Urinary bladder (tissue), 4 donors: ENCODE results near the gene ZEB2. TPM values are rescaled to one million over a fixed set of nuclear protein-coding genes. Genes with fewer than 3 reads are reported as not detected.

Experiments
- DNase-seq: peaks from one replicate; pipeline ENCODE4 v3.0.0-alpha.2; 2015; ENCODE audit errors: extremely low spot score
- H3K27ac ChIP-seq: one replicate; pipeline ENCODE4 v1.5.1; 2013; ENCODE audit warnings: low read depth, mild to moderate bottlenecking, moderate library complexity
- H3K36me3 ChIP-seq: one replicate; pipeline ENCODE4 v1.6.1; 2013; ENCODE audit warnings: mild to moderate bottlenecking, moderate library complexity; ENCODE audit not compliant: insufficient read depth
- H3K4me1 ChIP-seq: one replicate; pipeline ENCODE4 v1.6.1; 2013; ENCODE audit warnings: mild to moderate bottlenecking, moderate library complexity; ENCODE audit not compliant: insufficient read depth
- H3K4me3 ChIP-seq: one replicate; pipeline ENCODE4 v1.5.1; 2013; ENCODE audit warnings: low read depth, low read length
- WGBS: extraction: QIAGEN DNeasy Blood & Tissue Kit; methylation state at CpG from one replicate; pipeline ENCODE4 v1.1.7; 2013; 5-methylcytosine and 5-hydroxymethylcytosine counted together
- polyA plus RNA-seq: library from polyadenylated mRNA; stranded (reverse); fragments of 200-250 nt; gene quantifications from one replicate; pipeline ENCODE4 v1.2.3, GENCODE V29; 2013
- total RNA-seq: library from RNA; depleted of rRNA; stranded (reverse); fragments of >200 nt; gene quantifications from one replicate; pipeline ENCODE4 v1.2.3, GENCODE V29; 2014
- donor health status: healthy with polysubstance abuse.
- donor health status: healthy.

Gene ZEB2
- total and polyA plus RNA-seq, 2 donors = 66.7 to 307 TPM

DNA sequence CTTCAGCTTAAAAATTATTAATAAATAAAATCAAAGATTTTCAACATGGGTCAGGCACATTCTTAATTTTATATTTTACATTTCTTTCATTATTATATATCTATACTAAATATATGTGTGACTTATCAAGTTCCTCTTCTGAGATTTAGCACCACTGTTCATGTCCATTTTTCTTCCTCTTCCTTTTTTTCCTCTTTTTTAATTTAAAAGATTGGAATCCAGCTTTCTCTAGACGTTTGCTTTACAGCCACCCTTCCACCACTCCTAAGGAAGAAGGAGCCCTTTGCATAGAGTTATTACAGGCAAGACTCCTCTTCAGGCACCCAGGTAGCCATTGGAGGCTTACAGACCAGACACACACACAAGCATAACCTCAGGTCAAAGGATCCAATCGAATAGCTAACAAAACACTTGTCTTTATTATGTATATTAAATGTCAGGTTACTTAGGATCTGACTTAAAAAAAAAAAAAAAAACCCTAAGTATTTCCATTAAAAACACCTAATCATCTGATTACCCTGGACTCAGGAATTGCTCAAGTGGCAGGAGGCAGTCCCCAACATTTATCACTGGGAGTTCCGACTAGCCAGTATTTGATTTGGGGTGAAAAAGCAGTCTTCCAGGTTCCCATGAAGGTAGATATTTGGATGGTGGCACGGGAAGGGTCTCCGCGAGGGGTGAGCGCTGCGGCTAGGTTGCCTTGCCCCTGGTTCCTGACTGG, 2.4 kb upstream of the ZEB2 start:
- peak overlapping the region; percentile 68 for H3K27ac ChIP-seq
- 58% methylated on average over 8 of the region's 8 CpGs for WGBS
- H3K4me1 ChIP-seq = no peaks in the 10 kb centered on the region
- H3K36me3 ChIP-seq = no peaks in the 10 kb centered on the region
- no peak for DNase-seq
- H3K4me3 ChIP-seq = no peak overlapping the region

DNA sequence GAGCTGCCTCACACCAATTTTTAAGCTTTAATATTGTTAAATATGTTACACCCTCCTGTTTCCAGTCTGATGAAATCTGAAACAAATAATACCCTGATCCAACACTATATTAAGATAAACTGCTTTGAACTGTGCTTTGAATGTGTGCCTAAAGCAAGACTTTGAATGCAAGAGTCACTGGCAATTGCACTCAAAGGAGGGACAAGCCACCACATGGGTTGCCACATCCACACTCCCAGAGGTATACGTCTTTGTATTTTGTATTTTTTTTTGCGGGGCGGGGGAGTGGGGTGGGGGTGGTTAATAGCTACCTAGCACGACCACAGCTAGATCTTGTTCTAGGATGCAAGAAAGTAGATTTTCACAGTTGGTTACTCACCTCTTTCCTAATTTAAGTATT, 1.8 kb upstream of the ZEB2 start:
- Histone ChIP-seq H3K4me3 (no peak overlapping the region), H3K36me3 (no peaks in the 10 kb centered on the region), H3K4me1 (no peaks in the 10 kb centered on the region), H3K27ac (no peak overlapping the region)
- WGBS = 20% methylated on average over 4 of the region's 4 CpGs
- no peak for DNase-seq

DNA sequence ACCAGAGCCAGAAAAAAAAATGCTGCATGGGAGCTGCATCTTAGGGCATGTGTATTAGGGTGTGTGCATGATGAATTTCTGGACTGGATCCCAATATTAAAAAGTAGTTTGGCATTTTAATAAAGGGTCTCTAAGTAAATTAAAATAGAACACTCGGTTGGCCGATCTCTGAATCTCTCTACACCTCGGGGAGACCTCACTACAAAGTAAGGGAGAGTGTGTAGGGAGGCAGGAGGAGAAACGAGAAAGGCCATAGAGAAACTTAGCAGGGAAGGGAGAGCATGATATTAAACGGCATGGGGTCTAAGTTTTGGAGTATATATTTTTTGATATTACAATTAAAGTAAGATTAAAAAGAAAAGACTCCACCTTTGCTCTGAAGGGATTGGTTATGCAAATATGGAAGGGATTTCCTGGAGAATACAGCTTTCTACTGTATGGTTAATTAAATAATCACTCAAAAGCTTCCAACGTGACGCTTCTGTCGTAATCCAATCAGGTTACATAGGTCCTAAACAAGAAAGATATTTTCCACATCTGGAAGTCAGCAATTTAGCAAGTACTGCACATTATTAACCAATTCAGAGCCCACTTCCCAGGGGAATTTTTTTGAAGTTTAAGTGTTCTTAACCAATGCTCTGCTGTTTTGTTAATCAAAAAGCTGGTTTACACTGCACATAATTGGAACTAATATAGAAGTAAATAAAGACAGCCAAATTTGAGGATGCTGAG, 1.0 kb upstream of the ZEB2 start:
- WGBS = 43% methylated on average over 8 of the region's 8 CpGs
- H3K36me3 ChIP-seq = no peaks in the 10 kb centered on the region
- H3K4me1 ChIP-seq = no peaks in the 10 kb centered on the region
- H3K27ac ChIP-seq = no peak overlapping the region
- peak overlapping the region; percentile 97 for H3K4me3 ChIP-seq
- no peak for DNase-seq

DNA sequence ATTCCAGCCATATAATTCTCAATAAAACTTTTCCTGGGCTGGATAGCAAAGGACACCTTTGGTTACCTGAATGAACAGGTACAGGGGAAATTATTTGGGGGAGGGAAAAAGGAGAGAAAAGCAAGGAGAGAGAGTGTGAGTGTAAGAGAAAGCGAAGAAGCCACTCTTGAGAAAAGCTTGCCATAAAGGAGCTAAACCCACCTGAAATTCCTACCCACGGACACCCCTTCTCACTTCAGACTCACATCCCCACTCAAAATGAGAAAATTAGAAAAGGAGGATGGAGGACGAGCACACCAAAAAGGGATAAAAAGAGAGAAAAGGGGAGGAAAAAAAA, 354 bp downstream of the ZEB2 start:
- Histone ChIP-seq H3K4me1 (no peaks in the 10 kb centered on the region), H3K4me3 (peak overlapping the region; percentile 97), H3K36me3 (no peaks in the 10 kb centered on the region), H3K27ac (peak overlapping the region; percentile 65)
- no peak for DNase-seq
- WGBS = 14% methylated on average over 3 of the region's 3 CpGs

DNA sequence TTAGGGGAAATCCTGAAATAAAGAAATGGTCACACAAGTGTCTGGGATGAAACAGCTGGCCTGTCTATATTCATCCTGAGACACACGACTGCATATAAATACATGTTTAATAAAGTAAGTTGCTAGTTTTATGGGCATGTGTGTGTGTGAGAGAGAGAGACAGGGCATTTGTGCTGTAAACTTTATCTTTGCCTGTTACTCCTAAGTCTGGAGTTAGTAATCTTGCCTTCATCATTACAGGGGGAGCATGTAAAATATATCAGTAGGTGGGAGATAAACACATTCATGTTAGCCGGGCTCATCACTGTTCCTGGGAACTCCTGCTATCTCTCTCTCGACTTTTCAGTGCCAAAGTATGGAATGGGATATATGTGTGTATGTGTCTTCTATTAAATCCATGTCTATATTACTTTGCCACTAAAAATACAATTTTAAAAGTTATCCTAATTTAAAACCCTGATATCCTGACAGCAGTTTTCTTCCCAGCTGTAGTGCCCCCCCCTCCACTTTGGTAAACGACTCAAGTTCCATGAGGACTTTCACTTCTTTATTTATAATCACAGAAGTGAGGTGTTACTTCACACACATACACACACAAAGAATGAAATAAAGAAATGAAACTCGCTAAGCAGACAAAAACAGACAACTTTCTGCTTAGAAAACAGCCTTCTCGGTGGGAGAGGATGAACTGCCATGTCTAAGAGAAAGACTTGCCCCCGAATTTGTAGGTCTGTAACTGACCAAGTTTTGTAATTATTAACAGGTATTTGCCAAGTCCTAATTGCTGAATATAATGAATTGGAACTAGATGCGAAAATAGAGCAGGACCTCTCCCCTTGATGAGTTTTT, 947 bp downstream of the ZEB2 start:
- no peak for DNase-seq
- 15% methylated on average over 8 of the region's 8 CpGs for WGBS
- Histone ChIP-seq H3K4me1 (no peaks in the 10 kb centered on the region), H3K4me3 (peak overlapping the region; percentile 97), H3K27ac (peak overlapping the region; percentile 65), H3K36me3 (no peaks in the 10 kb centered on the region)

DNA sequence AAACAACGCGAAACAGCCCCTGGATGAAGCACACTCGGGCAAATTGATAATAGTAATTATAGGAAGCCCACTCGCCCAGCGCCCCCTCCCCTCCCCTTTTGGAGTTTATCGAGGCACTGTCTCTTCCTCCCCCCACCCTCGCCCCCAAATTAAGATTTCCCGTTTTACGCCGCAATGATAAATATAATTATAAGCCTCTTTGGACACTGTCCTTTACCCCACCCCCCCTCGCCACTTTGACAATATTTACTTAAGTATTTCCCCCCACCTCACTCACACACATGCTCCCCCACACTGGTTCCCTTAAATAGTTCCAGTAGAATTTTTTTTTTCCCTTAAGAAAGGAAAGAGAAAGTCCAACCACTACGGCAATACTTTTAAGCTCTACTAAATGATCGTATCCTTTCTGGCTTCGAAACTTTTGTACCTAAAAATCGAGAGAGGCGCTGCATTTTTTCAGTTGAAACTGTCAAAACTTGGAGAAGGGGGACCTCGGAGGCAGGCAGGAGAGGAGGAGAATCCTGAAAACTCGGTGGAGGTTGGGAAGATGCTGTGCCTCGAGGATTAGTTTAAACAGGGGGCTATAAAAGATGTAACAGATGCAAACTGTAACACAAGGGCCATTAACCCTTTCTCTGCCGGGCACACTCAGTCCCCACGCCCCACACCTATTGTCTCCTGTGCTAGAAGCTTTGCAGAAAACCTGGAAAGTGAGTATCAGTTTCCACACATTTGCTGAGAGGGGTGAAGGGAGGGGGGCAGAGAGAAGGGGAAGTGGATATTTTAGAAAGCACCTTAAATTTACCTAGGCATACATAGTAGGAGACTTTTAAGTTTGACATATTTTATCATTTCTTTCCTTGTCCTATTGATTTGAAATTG, 1.8 kb downstream of the ZEB2 start:
- Histone ChIP-seq H3K36me3 (no peaks in the 10 kb centered on the region), H3K27ac (peak overlapping the region; percentile 91), H3K4me1 (no peaks in the 10 kb centered on the region), H3K4me3 (peak overlapping the region; percentile 97)
- DNase-seq = no peak
- WGBS = 2% methylated on average over 21 of the region's 21 CpGs

DNA sequence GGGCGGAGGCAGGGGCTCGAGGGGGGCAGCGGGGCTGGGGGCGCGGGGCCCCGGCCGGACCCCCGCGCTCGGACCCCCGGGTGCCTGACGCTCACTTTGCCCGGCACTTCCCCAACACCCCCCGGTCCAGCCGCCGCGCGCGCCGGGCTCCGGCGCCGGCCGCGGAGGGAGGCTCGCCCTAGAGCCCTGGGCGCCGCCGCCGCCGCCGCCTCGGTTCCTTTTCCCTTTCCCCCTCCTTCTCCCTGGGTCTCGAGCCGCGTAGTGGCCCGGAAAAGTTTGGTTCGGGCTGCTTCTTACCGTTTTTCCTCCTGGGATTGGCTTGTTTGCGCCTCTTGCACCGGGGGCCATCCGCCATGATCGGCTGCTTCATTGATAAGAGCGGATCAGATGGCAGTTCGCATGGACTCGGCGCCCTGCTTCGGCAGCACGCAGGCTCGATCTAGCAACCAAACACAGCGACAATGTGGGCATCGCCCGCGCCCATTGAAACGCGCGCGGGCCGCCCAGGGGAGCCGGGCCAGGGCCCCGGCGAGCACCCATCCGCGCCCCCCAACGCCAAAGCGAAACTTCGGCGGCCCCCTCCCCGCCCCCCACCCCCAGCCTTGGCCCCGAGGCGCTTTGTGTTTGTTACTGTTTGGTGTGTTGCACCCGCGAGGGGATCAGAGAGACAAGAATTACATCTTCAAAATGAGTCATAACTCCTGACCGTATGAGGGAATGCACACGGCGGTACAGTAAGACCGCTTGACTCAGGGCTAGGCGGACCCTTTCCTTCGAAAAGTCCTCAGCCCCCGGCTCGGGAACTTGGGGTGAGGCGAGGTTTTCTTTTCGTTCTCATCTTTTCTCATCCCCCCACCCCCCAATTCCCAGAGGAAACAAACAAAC, 2.7 kb downstream of the ZEB2 start:
- under 1% methylated on average over 83 of the region's 83 CpGs for WGBS
- H3K27ac ChIP-seq = peak overlapping the region; percentile 91
- DNase-seq = no peak

DNA sequence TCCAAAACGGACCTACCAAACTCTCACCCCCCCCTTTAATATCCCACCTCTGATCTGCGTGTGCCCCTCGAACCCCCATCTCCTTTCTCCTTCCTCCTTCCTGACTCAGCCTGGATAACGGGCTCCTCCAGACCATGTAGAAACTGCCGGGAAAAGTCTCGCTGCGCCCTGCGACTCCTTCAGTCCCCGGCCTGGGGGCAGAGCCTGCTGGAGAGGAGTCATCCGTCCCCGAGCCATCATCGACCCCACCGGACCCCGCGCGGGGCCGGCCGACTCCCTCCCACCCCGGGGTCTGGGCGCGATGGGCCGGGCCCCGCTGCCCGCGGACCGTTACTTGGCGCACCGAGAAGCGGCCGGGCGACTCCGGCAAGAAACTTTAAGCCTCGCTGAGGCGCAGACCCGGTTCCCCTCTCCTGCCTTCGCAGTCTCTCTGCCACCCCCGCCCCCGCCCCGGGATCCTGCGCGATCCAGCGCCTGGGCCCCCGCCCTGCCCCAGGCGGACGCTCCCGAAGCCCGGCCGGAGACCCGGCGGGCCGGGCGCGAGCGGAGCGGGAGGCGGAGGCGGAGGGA, 3.4 kb downstream of the ZEB2 start:
- Histone ChIP-seq H3K27ac (peak overlapping the region; percentile 91), H3K4me1 (no peaks in the 10 kb centered on the region), H3K36me3 (no peaks in the 10 kb centered on the region), H3K4me3 (peak overlapping the region; percentile 97)
- under 1% methylated on average over 57 of the region's 57 CpGs for WGBS
- no peak for DNase-seq

More for the DNA sequence above, 2.7 kb downstream of the ZEB2 start:
- Histone ChIP-seq H3K36me3 (no peaks in the 10 kb centered on the region), H3K4me3 (peak overlapping the region; percentile 97), H3K4me1 (no peaks in the 10 kb centered on the region)

DNA sequence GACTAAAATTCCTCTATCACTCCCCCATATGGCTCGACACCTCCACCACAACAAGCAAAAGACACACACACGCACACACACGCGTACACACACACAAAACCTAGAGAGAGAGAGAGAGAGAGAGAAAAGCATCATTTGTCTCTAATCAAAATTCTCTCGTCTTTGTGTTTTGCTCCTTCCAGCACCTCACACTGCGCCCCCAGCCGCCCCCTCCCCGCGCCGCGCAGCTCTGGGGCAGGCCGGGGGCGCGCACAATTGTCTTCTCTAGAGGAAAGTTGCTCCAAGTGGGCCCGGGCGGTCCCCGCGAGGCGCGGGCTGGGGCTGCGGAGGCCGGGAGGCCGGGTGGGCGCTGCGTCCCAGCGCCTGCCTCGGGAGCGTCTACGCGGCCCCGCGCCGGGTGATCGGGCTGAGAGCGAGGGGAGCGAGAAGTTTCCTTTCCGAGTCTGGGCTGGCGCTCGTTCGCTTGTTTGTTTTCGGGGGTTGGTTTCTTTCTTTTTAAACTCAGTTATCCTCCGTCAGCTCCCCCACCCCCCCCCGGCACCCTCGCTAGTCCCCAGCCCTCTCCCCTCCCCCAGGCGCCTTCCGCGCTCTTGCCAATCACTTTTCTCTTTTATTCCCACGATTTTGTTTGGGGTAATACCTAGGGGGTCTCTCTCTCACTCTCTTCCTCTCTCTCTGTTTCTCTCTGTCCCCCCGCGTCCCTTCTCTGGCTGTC, 4.1 kb downstream of the ZEB2 start:
- H3K36me3 ChIP-seq = no peaks in the 10 kb centered on the region
- H3K27ac ChIP-seq = peak overlapping the region; percentile 91
- peak overlapping the region; percentile 97 for H3K4me3 ChIP-seq
- under 1% methylated on average over 50 of the region's 50 CpGs for WGBS
- no peaks in the 10 kb centered on the region for H3K4me1 ChIP-seq
- DNase-seq = no peak

DNA sequence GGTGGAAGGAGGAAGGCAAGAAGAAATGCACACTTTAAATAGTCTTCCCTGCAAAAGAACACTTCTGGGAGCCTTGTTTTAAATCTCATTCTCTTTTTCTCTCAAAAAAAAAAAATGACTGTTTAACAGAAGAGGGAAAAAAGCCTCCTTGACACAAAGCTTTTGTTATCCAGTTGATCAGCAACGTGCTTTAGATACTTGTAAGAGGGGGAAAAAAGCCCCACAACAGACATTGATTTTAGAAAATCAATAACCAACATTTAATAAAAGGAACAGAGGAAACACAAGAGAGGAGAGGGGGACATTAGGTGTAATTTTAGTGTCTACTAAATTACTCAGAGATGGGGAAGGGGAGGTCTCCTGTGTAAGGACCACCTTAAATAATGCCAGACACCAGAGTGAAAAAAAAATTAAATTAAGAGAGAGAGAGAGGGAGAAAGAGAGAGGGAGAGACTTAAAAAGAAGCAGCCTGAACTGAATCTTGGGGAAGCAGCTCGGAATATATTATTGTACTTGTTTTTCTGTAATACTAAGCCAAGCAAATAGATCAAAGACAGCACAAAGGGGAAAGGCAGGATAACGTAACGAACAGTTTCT, 4.7 kb downstream of the ZEB2 start:
- Histone ChIP-seq H3K4me3 (peak overlapping the region; percentile 97), H3K27ac (peak overlapping the region; percentile 91), H3K4me1 (no peaks in the 10 kb centered on the region), H3K36me3 (no peaks in the 10 kb centered on the region)
- DNase-seq = no peak
- WGBS = 15% methylated on average over 4 of the region's 4 CpGs

DNA sequence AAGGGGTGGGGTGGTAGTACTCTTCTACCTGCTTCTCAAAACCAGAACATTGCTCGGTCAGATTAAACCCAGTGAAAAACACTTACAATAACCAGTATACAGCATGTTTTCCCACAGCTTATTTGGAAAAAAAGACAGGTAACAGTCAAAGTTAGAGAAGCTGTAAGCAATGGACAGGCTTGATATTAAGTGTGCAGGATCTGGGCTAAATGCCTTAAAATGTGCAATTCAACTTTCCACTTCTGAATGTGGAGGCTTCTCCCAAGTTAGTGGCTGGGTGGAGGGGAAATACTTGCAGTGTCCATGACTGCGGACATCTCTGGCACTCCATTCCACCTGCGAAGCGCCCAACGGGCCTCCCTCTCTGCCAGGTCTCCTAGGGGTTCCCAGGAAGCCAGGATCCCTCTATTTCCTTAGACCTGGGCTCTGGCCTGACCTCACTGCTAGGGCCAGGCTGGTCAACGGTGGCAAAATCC, 5.3 kb downstream of the ZEB2 start:
- no peak for DNase-seq
- peak overlapping the region; percentile 97 for H3K4me3 ChIP-seq
- no peaks in the 10 kb centered on the region for H3K36me3 ChIP-seq
- no peaks in the 10 kb centered on the region for H3K4me1 ChIP-seq
- 42% methylated on average over 6 of the region's 6 CpGs for WGBS
- H3K27ac ChIP-seq = peak overlapping the region; percentile 67
